GM12801 (cell line): ENCODE measurements around the gene LSM12.

Experiments
- CTCF ChIP-seq: IDR thresholded peaks from one replicate; pipeline ENCODE4 v1.5.1; 2011; ENCODE audit warnings: control low read depth; ENCODE audit not compliant: insufficient read length; ENCODE audit errors: extremely low read depth

Gene LSM12

GRCh38 chr17:44037471-44037870 is 29.0 kb downstream of the LSM12 start:
- no peak for TF ChIP-seq CTCF

- TF ChIP-seq CTCF: no peak
These were observed 32.5 kb downstream of the LSM12 start for GRCh38 chr17:44033861-44034408.

- TF ChIP-seq CTCF: no peak
These were observed 36.0 kb downstream of the LSM12 start for GRCh38 chr17:44030482-44030881.

GRCh38 chr17:44029736-44030135 is 36.7 kb downstream of the LSM12 start:
- no peak for TF ChIP-seq CTCF

- no peak for TF ChIP-seq CTCF
These were observed 41.6 kb downstream of the LSM12 start for GRCh38 chr17:44024853-44025252.

GRCh38 chr17:44024271-44024663 is 42.2 kb downstream of the LSM12 start:
- TF ChIP-seq CTCF: no peak

- no peak for TF ChIP-seq CTCF
These were observed 42.8 kb downstream of the LSM12 start for GRCh38 chr17:44023545-44024270.
